ENCODE results near the gene ZNF556.
A peak's percentile ranks its signal among the peaks of the same experiment; 100 is the strongest.
"Not testable (repeated sequence)": the region's sequence is repeated elsewhere in the genome, so short reads cannot be mapped to it uniquely, and the experiment has no call there.

The ZNF556 gene

DNA sequence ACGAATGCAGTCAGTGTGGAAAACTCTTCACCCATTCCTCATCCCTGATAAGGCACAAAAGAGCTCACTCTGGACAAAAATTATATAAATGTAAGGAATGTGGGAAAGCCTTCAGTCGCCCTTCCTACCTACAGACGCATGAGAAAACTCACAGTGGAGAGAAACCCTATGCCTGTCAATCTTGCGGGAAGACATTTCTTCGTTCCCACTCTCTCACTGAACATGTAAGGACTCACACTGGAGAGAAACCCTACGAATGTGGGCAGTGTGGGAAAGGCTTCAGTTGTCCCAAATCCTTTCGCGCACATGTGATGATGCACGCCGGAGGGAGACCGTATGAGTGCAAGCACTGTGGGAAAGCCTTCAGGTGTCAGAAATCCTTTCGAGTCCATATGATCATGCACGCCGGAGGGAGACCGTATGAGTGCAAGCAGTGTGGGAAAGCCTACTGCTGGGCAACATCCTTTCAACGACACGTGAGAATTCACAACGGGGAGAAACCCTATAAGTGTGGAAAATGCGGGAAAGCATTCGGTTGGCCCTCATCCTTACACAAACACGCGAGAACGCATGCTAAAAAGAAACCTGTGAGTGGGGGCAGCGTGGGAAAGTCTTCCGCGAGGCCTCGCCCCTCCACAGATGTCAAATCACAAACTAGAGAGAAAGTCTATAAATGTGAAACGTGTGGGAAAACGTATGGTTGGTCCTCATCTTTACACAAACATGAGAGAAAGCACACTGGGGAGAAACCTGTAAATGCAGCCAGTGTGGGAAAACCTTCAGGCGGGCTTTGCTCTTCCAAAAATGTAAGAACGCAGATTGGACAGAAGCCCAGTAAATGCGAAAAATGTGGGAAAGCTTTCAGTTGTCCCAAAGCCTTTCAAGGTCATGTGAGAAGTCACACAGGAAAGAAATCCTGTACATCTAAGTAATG lies 10.5 kb downstream of the ZNF556 start:
- H3K36me3 ChIP-seq: no peaks in the 10 kb centered on the region
- H3K9me3 ChIP-seq: peaks cover 97% of the 10 kb centered on the region
- H3K4me3 ChIP-seq: peak overlapping the region; percentile 23; the same call in 1 of the 2 replicates
- H3K9ac ChIP-seq: no peak overlapping the region
- no peak for TF ChIP-seq Cebpa-rat (IDR thresholded peaks at IDR 0.05)
- H3K4me2 ChIP-seq: no peak overlapping the region
- no peaks in the 10 kb centered on the region for H3K27me3 ChIP-seq
- H4K20me1 ChIP-seq: no peaks in the 10 kb centered on the region
- H3K27ac ChIP-seq: no peak overlapping the region
- H3K4me1 ChIP-seq: peaks cover 10% of the 10 kb centered on the region; the same call in 1 of the 2 replicates

DNA sequence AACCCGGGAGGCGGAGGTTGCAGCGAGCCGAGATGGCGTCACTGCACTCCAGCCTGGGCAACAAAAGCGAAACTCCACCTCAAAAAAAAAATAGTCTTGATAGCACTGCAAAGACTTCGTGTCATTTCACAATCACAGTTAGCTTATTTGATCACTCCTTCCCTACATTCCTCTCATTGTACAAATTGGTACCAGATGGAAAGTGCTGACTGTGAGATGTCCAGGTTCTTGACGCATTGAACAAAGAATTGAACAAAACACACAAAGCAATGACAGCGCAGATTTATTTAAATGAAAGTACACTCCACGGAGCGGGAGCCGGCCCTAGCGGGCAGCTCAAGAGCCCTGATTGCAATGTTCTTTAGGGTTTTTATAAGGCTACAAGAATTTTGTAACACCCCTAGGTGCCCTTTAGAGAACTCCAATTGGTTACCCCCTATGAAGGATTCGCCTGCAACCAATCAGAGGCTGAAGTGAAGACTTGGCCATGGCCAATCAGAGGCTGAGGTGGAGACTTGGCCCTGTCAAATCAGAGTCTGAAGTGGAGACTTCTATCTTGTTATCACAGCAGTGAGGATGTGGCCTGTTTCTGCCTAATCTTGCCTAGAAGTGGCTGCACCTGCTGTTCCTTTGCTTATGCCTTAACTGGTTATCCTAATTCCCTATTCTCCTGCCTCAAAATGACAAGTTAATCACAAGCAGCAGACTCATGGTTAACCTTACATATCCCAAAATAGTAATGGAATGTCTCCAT lies 16.7 kb downstream of the ZNF556 start:
- H3K9me3 ChIP-seq: peaks cover 71% of the 10 kb centered on the region
- no peaks in the 10 kb centered on the region for H3K27me3 ChIP-seq
- H3K27ac ChIP-seq: no peak overlapping the region
- H4K20me1 ChIP-seq: no peaks in the 10 kb centered on the region
- no peak overlapping the region for H3K4me2 ChIP-seq
- H3K4me3 ChIP-seq: no peak overlapping the region
- TF ChIP-seq Cebpa-rat (IDR thresholded peaks at IDR 0.05): no peak
- peaks cover 22% of the 10 kb centered on the region for H3K4me1 ChIP-seq
- no peaks in the 10 kb centered on the region for H3K36me3 ChIP-seq
- H3K9ac ChIP-seq: no peak overlapping the region

DNA sequence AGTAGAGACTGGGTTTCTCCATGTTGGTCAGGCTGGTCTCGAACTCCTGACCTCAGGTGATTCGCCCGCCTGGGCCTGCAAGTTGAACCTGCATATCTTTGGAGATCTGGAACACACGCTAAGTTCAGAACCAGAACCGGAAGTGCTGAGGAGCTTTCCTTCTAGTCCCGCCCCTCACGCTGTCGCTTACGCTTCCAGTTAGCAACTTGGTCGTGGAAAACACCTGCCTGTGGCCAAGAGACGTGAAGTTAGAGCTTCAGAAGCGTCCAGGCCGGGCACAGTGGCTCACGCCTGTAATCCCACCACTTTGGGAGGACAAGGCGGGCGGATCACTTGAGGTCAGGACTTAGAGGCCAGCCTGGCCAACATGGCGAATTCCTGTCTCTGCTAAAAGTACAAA lies 18.6 kb downstream of the ZNF556 start:
- Histone ChIP-seq H3K9ac (no peak overlapping the region), H3K4me2 (no peak overlapping the region), H3K27me3 (no peaks in the 10 kb centered on the region), H3K4me3 (no peak overlapping the region), H3K36me3 (peaks cover 10% of the 10 kb centered on the region; the same call in 1 of the 2 replicates), H3K27ac (peak overlapping the region; percentile 27; the same call in 1 of the 2 replicates), H3K9me3 (peaks cover 71% of the 10 kb centered on the region), H4K20me1 (no peaks in the 10 kb centered on the region), H3K4me1 (peaks cover 34% of the 10 kb centered on the region)
- no peak for TF ChIP-seq Cebpa-rat (IDR thresholded peaks at IDR 0.05)

DNA sequence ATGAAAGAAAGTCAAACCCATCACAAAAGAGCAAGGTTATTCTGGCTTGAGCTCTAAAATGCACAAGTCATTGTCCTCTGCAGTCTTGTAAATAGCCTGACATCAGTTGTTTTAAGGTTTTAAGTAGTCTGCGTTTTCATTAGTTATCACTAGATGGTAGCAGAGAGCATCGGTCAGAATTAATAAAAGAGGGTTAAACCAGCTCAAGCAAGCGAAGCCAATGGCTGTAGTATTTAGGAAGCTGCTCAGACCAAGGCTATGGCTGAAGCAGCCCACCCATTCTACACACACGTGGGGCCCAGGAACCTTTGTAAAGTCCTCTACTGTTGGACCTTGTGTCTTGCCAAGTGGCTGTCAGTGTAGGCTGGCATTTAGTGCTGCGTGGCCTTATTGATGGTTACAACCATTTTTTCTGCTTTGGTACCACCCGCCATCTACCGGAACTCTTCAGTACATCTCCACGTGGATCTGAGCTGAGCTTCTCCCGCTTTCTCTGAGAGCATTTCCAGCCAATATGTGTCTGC lies 20.3 kb downstream of the ZNF556 start:
- peak overlapping the region; percentile 89 for H3K4me2 ChIP-seq
- no peak for TF ChIP-seq Cebpa-rat (IDR thresholded peaks at IDR 0.05)
- peak overlapping the region; percentile 91 for H3K9ac ChIP-seq
- H4K20me1 ChIP-seq: no peaks in the 10 kb centered on the region
- no peaks in the 10 kb centered on the region for H3K27me3 ChIP-seq
- peaks cover 71% of the 10 kb centered on the region for H3K9me3 ChIP-seq
- peaks cover 38% of the 10 kb centered on the region for H3K4me1 ChIP-seq
- H3K36me3 ChIP-seq: peaks cover 26% of the 10 kb centered on the region
- H3K4me3 ChIP-seq: no peak overlapping the region; the same call in 1 of the 2 replicates
- H3K27ac ChIP-seq: peak overlapping the region; percentile 100

DNA sequence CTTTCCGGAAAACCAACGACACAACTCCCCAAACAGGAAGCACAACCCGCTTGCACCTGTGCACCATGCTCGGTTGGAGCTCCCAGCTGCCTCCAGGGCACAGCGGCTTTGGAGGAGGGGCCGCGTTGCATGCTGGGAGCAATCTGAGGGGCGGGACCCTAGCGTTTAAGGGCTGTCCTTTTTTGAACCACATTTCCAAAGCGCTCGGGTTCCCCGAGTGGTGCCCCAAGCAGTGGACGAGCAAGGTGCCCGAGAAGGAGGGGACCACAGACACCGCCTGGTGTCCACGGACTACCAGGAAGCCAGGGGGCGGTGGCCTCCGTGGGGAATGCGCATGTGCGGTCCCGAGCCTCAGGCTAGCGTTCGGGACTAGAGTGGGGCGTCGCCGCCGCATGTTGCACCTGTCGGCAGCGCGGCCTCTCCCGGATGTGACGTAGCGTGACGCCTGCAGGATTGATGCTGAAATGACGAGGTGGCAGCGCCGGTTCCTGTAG lies 21.6 kb downstream of the ZNF556 start:
- peak overlapping the region; percentile 61 for H3K4me3 ChIP-seq
- H3K9me3 ChIP-seq: peaks cover 70% of the 10 kb centered on the region
- H3K4me1 ChIP-seq: peaks cover 38% of the 10 kb centered on the region
- peak overlapping the region; percentile 91 for H3K9ac ChIP-seq
- H4K20me1 ChIP-seq: no peaks in the 10 kb centered on the region
- peak overlapping the region; percentile 100 for H3K27ac ChIP-seq
- H3K36me3 ChIP-seq: peaks cover 37% of the 10 kb centered on the region
- TF ChIP-seq Cebpa-rat (IDR thresholded peaks at IDR 0.05): no peak
- no peaks in the 10 kb centered on the region for H3K27me3 ChIP-seq
- peak overlapping the region; percentile 89 for H3K4me2 ChIP-seq

DNA sequence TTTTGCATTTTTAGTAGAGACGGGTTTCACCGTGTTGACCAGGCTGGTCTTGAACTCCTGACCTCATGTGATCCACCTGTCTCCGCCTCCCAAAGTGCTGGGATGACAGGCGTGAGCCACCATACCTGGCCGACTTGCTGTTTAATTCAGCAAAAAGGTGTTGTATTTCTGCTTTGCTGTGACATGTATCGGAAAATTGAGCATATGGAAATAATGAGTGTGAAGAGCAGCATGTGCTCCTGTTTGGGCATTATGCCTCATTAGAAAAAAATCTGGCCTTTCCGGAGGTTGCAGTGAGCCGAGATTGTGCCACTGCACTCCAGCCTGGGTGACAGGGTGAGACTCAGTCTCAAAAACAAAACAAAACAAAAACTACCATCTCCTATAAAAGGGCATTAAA lies 23.4 kb downstream of the ZNF556 start:
- H3K4me1 ChIP-seq: peaks cover 38% of the 10 kb centered on the region
- H3K9me3 ChIP-seq: peaks cover 69% of the 10 kb centered on the region
- H3K4me3 ChIP-seq: peak overlapping the region; percentile 61
- H3K27me3 ChIP-seq, H3K9ac ChIP-seq, H4K20me1 ChIP-seq: not testable (repeated sequence)
- H3K36me3 ChIP-seq: peaks cover 46% of the 10 kb centered on the region
- H3K27ac ChIP-seq: peak overlapping the region; percentile 100
- peak overlapping the region; percentile 89 for H3K4me2 ChIP-seq

DNA sequence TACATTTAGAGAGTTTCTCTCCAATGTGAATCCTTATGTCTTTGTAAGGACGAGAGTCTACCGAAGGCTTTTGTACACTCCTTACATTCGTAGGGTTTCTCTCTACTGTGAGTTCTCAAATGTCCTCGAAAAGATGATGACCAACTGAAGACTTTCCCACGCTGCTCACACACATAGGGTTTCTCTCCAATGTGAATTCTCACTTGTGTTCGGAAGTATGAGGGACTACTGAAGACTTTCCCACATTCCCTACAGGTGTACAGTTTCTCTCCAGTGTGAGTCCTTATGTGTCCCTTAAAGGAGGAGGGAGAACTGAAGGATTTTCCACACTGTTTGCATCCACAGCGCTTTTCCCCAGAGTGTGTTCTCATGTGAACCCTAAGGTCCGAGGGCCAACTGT lies 29.6 kb downstream of the ZNF556 start:
- TF ChIP-seq Cebpa-rat (IDR thresholded peaks at IDR 0.05): no peak
- H3K9me3 ChIP-seq: peaks cover 78% of the 10 kb centered on the region
- H3K36me3 ChIP-seq: peaks cover 49% of the 10 kb centered on the region
- H3K4me1 ChIP-seq: peaks cover 4% of the 10 kb centered on the region
- H3K4me3 ChIP-seq: peak overlapping the region; percentile 16; the same call in 1 of the 2 replicates
- H4K20me1 ChIP-seq: peaks cover 1% of the 10 kb centered on the region; the same call in 1 of the 2 replicates
- H3K4me2 ChIP-seq: no peak overlapping the region
- H3K9ac ChIP-seq: no peak overlapping the region
- H3K27me3 ChIP-seq: no peaks in the 10 kb centered on the region
- H3K27ac ChIP-seq: no peak overlapping the region

DNA sequence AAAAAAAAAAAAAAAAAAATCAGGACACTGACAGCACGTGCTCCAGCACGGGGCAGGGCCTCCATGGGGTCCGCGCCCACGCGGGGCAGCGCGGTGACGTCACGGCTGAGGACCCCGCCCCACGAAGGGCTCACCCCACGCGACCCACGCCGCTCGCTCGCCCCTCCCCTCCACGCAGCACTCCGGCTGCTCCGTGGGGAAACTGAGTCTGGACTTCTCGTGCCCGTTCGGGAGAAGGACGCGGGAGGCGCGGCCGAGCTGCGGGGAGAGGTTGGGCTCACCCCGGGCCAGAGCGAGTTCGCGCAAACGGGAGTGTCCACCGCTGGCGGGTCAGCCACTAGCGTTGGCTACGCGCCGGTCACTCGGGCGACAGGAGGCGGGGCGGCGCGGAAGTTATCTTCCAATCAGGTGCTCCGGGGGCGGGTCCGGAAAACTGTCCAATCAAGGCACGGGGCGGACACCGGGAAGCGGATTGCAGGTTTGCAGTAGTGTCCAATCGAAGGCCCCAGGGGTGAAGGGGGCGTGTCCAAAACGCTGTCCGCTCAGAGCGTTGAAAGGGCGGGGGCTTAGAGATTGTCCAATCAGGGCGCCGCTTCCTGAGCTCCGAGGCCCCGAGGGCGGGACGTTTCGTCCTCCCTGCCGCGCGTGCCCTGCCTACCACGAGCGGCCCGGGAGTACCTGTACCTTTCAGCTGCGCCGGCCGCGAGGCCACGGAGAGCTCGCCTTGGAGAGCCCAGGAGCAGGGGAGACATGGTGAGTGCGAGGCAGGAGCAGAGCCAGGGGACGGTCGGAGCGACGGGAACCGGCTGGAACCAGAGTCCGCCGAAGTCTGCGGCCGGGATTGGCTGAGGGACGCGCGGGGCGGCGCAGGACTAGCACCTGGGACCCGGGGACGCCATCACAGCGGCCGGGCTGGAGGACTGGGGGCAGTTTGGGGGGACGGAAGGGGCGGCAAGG lies 33.4 kb downstream of the ZNF556 start, which contains the start of gene ZNF57:
TSS of gene ZNF57 (plus strand) at position 633 of the 957 bp plus-strand sequence. CDS start at position 751, 118 bp downstream.
- Histone ChIP-seq H4K20me1 (peaks cover 28% of the 10 kb centered on the region), H3K27me3 (no peaks in the 10 kb centered on the region), H3K27ac (peak within 1 kb of the TSS; percentile 87), H3K4me3 (peak within 1 kb of the TSS; percentile 91), H3K9me3 (peaks cover 42% of the 10 kb centered on the region), H3K4me1 (peaks cover 38% of the 10 kb centered on the region), H3K4me2 (peak within 1 kb of the TSS; percentile 90), H3K36me3 (peaks cover 28% of the 10 kb centered on the region), H3K9ac (peak within 1 kb of the TSS; percentile 86)
- TF ChIP-seq Cebpa-rat (IDR thresholded peaks at IDR 0.05): no peak
